Mucosa of descending colon (tissue), 3 donors: ENCODE measurements around the gene DCLK3. TPM values are rescaled to one million over a fixed set of nuclear protein-coding genes. Genes with fewer than 3 reads are reported as not detected.

Experiments
- ATAC-seq: fragments of 200-7000 bp; cut with Tn5 transposase; one replicate; pipeline ENCODE4 v1.9.1; 2020; ENCODE audit warnings: mild to moderate bottlenecking, moderate library complexity
- DNase-seq, 3 donors: peaks; one replicate each; pipeline ENCODE4 v3.0.0-alpha.2; 2020
- H3K36me3 ChIP-seq: fragments of 200-600 bp; one replicate; pipeline ENCODE4 v1.8.0; 2021; ENCODE audit warnings: low read depth, mild to moderate bottlenecking
- H3K4me1 ChIP-seq: fragments of 200-600 bp; one replicate; pipeline ENCODE4 v1.8.0; 2021; ENCODE audit warnings: low read depth, mild to moderate bottlenecking
- H3K4me3 ChIP-seq: fragments of 200-600 bp; one replicate; pipeline ENCODE4 v1.8.0; 2021; ENCODE audit warnings: mild to moderate bottlenecking
- H3K9me3 ChIP-seq: fragments of 200-600 bp; one replicate; pipeline ENCODE4 v1.8.0; 2021; ENCODE audit warnings: mild to moderate bottlenecking
- CTCF ChIP-seq: fragments of 200-600 bp; IDR thresholded peaks from one replicate; pipeline ENCODE4 v1.8.0; 2022; ENCODE audit warnings: antibody characterized with exemption, mild to moderate bottlenecking
- intact Hi-C, 2 donors: fragments of 100-400 bp; cut with DNase I in 1 of 2; cut with micrococcal nuclease in 1 of 2; formaldehyde crosslinking; loops; one replicate each; pipeline versions ENCODE4 v1.11.0 to v1.11.1; 2022; cut with DNase I, micrococcal nuclease
- total RNA-seq, 3 donors: library from RNA; stranded (reverse); fragmentation: NEBNext Ultra II Directional in 2 of 3; extraction: Animal tissue kit (Norgen Biotek cat#: 25700) in 2 of 3; gene quantifications; one replicate each; pipeline versions ENCODE4 v1.2.1 to v1.2.4, GENCODE V29; 2021 to 2023
- donor health status: DM: no; HTN: no; CAD: no; lungs with moderate emphysema.
- donor health status: DM: no; HTN: no; CAD: no.
- donor health status: DM: no; HTN: yes; CAD: no.

The DCLK3 gene
- total RNA-seq, 3 donors from 2014 or later = 0.06 to 0.19 TPM; not detected in 1

GRCh38 chr3:36679384-36680200 is 84.8 kb downstream of the DCLK3 start:
- Histone ChIP-seq H3K4me1 (no peaks in the 10 kb centered on the region), H3K9me3 (peaks cover 9% of the 10 kb centered on the region), H3K36me3 (no peaks in the 10 kb centered on the region), H3K4me3 (no peak overlapping the region)
- no peak for TF ChIP-seq CTCF
- intact Hi-C loops = no loop called here
- ATAC-seq = no peak
- no peak for DNase-seq

DNA sequence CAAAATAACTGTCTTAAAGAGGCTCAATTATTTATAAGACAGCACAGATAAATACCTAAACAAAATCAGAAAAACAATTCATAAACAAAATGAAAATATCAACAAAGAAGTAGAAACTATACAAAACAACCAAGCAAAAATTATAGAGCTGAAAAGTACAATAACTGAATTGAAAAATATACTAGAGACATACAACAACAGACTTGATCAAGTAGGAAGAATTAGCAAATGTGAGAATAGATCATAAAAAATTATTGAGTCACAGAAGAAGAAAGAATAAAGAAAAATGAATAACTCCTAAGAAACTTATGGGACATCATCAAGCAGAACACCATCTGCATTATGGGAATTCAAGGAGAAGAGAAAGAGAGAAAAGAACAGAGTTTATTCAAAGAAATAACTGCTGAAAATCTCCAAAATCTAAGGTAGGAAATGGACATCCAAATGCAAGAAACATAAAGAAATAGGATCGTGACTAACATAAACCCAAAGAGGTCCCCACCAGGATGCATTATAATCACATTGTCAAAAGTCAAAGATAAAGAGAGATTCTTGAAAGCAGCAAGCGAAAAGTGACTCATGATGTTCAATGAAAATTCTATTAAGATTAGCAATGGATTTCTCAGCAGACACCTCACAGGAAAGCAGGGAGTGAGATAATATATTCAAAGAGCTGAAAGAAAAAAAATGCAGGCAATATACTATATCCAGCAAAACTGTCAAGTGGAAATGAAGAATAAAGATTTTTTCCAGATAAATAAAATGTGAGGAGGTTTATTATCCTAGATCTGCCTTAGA is 85.9 kb downstream of the DCLK3 start:
- no peak for DNase-seq
- no peak for TF ChIP-seq CTCF
- H3K4me3 ChIP-seq = no peak overlapping the region
- no peak for ATAC-seq
- no peaks in the 10 kb centered on the region for H3K36me3 ChIP-seq
- H3K4me1 ChIP-seq = no peaks in the 10 kb centered on the region
- intact Hi-C loops = no loop called here
- H3K9me3 ChIP-seq = peaks cover 9% of the 10 kb centered on the region

GRCh38 chr3:36677331-36678007 is 86.9 kb downstream of the DCLK3 start:
- ATAC-seq (no peak), DNase-seq (no peak)
- H3K9me3 ChIP-seq = peaks cover 9% of the 10 kb centered on the region
- no peak overlapping the region for H3K4me3 ChIP-seq
- no peaks in the 10 kb centered on the region for H3K4me1 ChIP-seq
- TF ChIP-seq CTCF = no peak
- no peaks in the 10 kb centered on the region for H3K36me3 ChIP-seq
- intact Hi-C loops = no loop called here

DNA sequence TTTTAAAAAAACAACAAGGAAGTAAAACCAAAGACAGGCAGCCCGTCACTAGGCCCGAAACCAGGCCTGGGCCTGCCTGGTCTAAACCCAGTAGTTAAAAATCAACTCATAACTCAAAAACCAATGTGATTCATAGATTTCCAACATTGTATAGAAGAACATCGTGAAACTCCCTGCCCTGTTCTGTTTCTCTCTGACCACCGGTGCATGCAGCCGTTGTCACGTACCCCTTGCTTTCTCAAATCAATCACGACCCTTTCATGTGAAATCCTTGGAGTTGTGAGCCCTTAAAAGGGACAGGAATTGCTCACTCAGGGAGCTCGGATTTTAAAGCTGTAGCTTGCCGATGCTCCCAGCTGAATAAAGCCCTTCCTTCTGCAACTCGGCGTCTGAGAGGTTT is 89.5 kb downstream of the DCLK3 start:
- Histone ChIP-seq H3K36me3 (no peaks in the 10 kb centered on the region), H3K9me3 (peaks cover 9% of the 10 kb centered on the region), H3K4me1 (no peaks in the 10 kb centered on the region), H3K4me3 (no peak overlapping the region)
- intact Hi-C loops = no loop called here
- TF ChIP-seq CTCF = no peak
- DNase-seq (no peak), ATAC-seq (no peak)

DNA sequence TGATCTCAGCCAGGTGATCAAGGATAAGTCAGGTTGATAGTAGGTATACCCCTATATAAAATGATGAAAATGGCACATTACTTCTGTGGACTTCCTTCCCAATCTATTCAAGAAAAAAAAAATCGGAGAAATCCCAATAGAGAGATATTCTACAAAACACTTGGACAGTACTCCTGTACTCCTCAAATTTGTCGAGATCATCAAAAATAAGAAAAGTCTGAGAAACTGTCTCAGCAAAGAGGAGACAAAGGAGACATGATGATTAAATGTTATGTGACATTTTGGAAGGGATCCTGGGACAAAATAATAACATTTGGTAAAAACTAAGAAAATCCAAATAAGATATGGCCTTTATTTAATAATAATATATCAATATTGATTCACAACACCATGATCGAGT is 94.6 kb downstream of the DCLK3 start:
- no peaks in the 10 kb centered on the region for H3K36me3 ChIP-seq
- ATAC-seq (no peak), DNase-seq (no peak)
- no peaks in the 10 kb centered on the region for H3K9me3 ChIP-seq
- no peak for TF ChIP-seq CTCF
- intact Hi-C loops = no loop called here
- no peak overlapping the region for H3K4me3 ChIP-seq
- no peaks in the 10 kb centered on the region for H3K4me1 ChIP-seq
